IPS-15b (cell line): ENCODE data around the gene MINAR2.

Source experiments
- H3K27me3 ChIP-seq: one replicate; pipeline ENCODE4 v1.6.1; 2013; ENCODE audit warnings: low read length; ENCODE audit not compliant: control insufficient read depth, insufficient read depth
- H3K36me3 ChIP-seq: one replicate; pipeline ENCODE4 v1.6.1; 2013; ENCODE audit warnings: low read length; ENCODE audit not compliant: control insufficient read depth, insufficient read depth
- H3K4me1 ChIP-seq: one replicate; pipeline ENCODE4 v1.6.1; 2013; ENCODE audit warnings: mild to moderate bottlenecking, low read length; ENCODE audit not compliant: control insufficient read depth, insufficient read depth
- H3K4me3 ChIP-seq: one replicate; pipeline ENCODE4 v1.5.1; 2013; ENCODE audit warnings: low read depth, low read length
- H3K9ac ChIP-seq: one replicate; pipeline ENCODE4 v1.6.1; 2013; ENCODE audit warnings: low read depth, mild to moderate bottlenecking, low read length
- H3K9me3 ChIP-seq: one replicate; pipeline ENCODE4 v1.6.1; 2013; ENCODE audit warnings: mild to moderate bottlenecking, low read length; ENCODE audit not compliant: control insufficient read depth, insufficient read depth

Gene MINAR2

GRCh38 chr5:129803403-129803802, 55.5 kb downstream of the MINAR2 start:
- Histone ChIP-seq H3K4me3 (no peak overlapping the region), H3K4me1 (no peaks in the 10 kb centered on the region), H3K36me3 (no peaks in the 10 kb centered on the region), H3K27me3 (no peaks in the 10 kb centered on the region), H3K9me3 (no peaks in the 10 kb centered on the region), H3K9ac (no peak overlapping the region)

- no peak overlapping the region for H3K9ac ChIP-seq
- no peak overlapping the region for H3K4me3 ChIP-seq
- H3K9me3 ChIP-seq, result no peaks in the 10 kb centered on the region
- no peaks in the 10 kb centered on the region for H3K27me3 ChIP-seq
- H3K36me3 ChIP-seq, result no peaks in the 10 kb centered on the region
- no peaks in the 10 kb centered on the region for H3K4me1 ChIP-seq
These were observed 56.8 kb downstream of the MINAR2 start for GRCh38 chr5:129804705-129805104.

DNA sequence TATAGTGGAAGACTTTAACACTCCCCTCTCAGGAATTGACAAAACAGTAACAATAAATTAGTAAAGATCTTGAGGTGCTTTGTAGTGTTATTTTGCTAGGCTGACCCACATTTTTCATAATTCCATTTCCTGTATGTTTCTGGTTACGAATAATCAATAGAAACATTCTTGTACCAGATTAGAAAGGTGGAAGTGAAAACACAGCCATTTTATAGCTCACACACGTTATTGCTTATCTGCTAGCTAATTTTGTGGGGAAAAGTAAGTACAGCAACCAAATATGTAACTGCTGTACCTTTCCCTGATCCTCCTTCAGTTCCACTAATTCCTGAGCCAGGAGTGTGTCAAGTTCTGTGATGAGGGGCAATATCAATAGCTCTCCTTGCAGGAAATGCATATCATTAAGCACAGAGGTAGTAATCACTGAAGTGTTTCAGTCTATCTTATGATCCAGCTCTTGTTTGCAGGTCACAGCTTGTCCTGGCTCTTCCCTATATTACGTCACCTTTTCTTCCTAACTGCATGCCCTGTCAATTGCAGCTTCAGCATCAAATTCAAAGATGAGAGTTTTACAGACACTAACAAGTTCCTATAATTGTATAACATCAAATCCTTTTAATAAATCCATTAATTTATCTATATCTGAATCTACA, 59.4 kb downstream of the MINAR2 start:
- Histone ChIP-seq H3K4me3 (no peak overlapping the region), H3K9ac (no peak overlapping the region), H3K4me1 (no peaks in the 10 kb centered on the region), H3K27me3 (no peaks in the 10 kb centered on the region), H3K9me3 (no peaks in the 10 kb centered on the region), H3K36me3 (no peaks in the 10 kb centered on the region)
